Spleen (tissue), 11 donors: Measurements from ENCODE around the gene DSN1. TPM values are rescaled to one million over a fixed set of nuclear protein-coding genes. Genes with fewer than 3 reads are reported as not detected.

ENCODE experiments used
- DNase-seq: peaks from one replicate; pipeline ENCODE4 v3.0.0-alpha.2; 2020
- H3K27ac ChIP-seq, 8 donors: fragments of 200-600 bp; sonication (generic) in 7 of 8; 1 replicate in 4 of 8; 2 replicates in 4 of 8; pipeline versions ENCODE4 v1.5.0 to v1.8.0; 2016 to 2021; ENCODE audit warnings: inconsistent platforms in 4 of 8, mild to moderate bottlenecking in 4 of 8, moderate library complexity in 1 of 8
- H3K27me3 ChIP-seq, 7 donors: fragments of 200-600 bp; sonication (generic) in 6 of 7; replicated peaks in 1 of 7; 1 replicate in 4 of 7; 2 replicates in 3 of 7; pipeline versions ENCODE4 v1.5.0 to v1.8.0; 2016 to 2021; ENCODE audit warnings: inconsistent platforms in 3 of 7, mild to moderate bottlenecking in 1 of 7
- H3K36me3 ChIP-seq, 6 donors: fragments of 200-600 bp; sonication (generic) in 5 of 6; 1 replicate in 4 of 6; 2 replicates in 2 of 6; pipeline versions ENCODE4 v1.5.0 to v1.8.0; 2016 to 2021; ENCODE audit warnings: inconsistent platforms in 2 of 6
- H3K4me1 ChIP-seq, 6 donors: fragments of 200-600 bp; sonication (generic) in 5 of 6; 1 replicate in 3 of 6; 2 replicates in 3 of 6; pipeline versions ENCODE4 v1.5.0 to v1.8.0; 2016 to 2021; ENCODE audit warnings: inconsistent platforms in 3 of 6
- H3K4me3 ChIP-seq, 8 donors: fragments of 200-600 bp; sonication (generic) in 7 of 8; 1 replicate in 4 of 8; 2 replicates in 4 of 8; pipeline versions ENCODE4 v1.5.0 to v1.8.0; 2016 to 2021; ENCODE audit warnings: inconsistent platforms in 4 of 8, mild to moderate bottlenecking in 4 of 8, moderate library complexity in 2 of 8
- H3K9me3 ChIP-seq, 8 donors: fragments of 200-600 bp; sonication (generic) in 7 of 8; 1 replicate in 4 of 8; 2 replicates in 4 of 8; pipeline versions ENCODE4 v1.5.0 to v1.8.0; 2016 to 2021; ENCODE audit warnings: inconsistent platforms in 4 of 8
- CTCF ChIP-seq, 11 experiments: fragments of 200-600 bp in 7 of 11; fragments of 450-650 bp in 4 of 11; sonication (generic) in 4 of 11; IDR thresholded peaks in 8 of 11; conservative IDR thresholded peaks in 3 of 11; 1 replicate in 7 of 11; 2 replicates in 4 of 11; pipeline versions ENCODE4 v1.4.0 to v1.8.0; 2016 to 2021; ENCODE audit warnings: antibody characterized with exemption in 11 of 11, inconsistent platforms in 4 of 11, mild to moderate bottlenecking in 1 of 11
- POLR2A ChIP-seq, 3 donors: fragments of 450-650 bp; IDR thresholded peaks; one replicate each; pipeline ENCODE4 v1.5.1; 2017; ENCODE audit warnings: antibody characterized with exemption in 3 of 3, mild to moderate bottlenecking in 1 of 3
- POLR2AphosphoS5 ChIP-seq, 3 donors: sonication (generic); formaldehyde crosslinking; IDR thresholded peaks; one replicate each; pipeline ENCODE4 v1.5.1; 2017; ENCODE audit warnings: antibody characterized with exemption in 3 of 3
- WGBS, 5 donors: extraction: QIAGEN DNeasy Blood & Tissue Kit in 3 of 5; methylation state at CpG; one replicate each; pipeline versions ENCODE4 v1.1.5 to v1.1.7; 2013 to 2018; 5-methylcytosine and 5-hydroxymethylcytosine counted together
- intact Hi-C: fragments of 100-400 bp; cut with DNase I; formaldehyde crosslinking; loops from one replicate; pipeline ENCODE4 v1.15.0; 2023; ENCODE audit warnings: low total_unique reads
- polyA plus RNA-seq, 3 donors: library from polyadenylated mRNA; stranded (reverse); fragments of 200-250 nt; gene quantifications; one replicate each; pipeline ENCODE4 v1.2.1, GENCODE V29; 2013
- total RNA-seq, 7 donors: library from RNA; depleted of rRNA in 3 of 7; stranded (reverse); fragments of >200 nt in 3 of 7; fragmentation: NEBNext Ultra II Directional in 4 of 7; extraction: Animal tissue kit (Norgen Biotek cat#: 25700) in 4 of 7; gene quantifications; one replicate each; pipeline versions ENCODE4 v1.1.0 to v1.2.1, GENCODE V29; 2016 to 2021
- donor health status: healthy with polysubstance abuse.
- donor health status: DM: no; HTN: no; CAD: no; lungs with moderate emphysema.
- donor health status: DM: no; HTN: no; CAD: no.
- donor health status: Bipolar disorder and iron deficiency.
- donor health status: healthy.
- donor health status: DM: no; HTN: no; CAD: no.
- donor health status: DM: yes; HTN: yes; CAD: no.

Gene DSN1
- total and polyA plus RNA-seq, 10 donors = 8.6 to 16.7 (median 11.8) TPM

- intact Hi-C loops = no loop called here
- DNase-seq = no peak
- Histone ChIP-seq H3K4me3 (no peak overlapping the region), H3K9me3 (no peaks in the 10 kb centered on the region), H3K27me3 (no peaks in the 10 kb centered on the region), H3K4me1 (peaks cover 0 to 18% (median 4%) of the 10 kb centered on the region in 6 donors), H3K27ac (peak overlapping the region in 1 of 8 donors; percentile 7), H3K36me3 (peaks cover 0 to 100% (median 59%) of the 10 kb centered on the region in 6 donors)
- TF ChIP-seq CTCF (IDR thresholded peaks at IDR 0.05 in 8 of 11, conservative IDR thresholded peaks at IDR 0.05 in 3 of 11) (no peak), POLR2A (IDR thresholded peaks at IDR 0.05) (no peak), POLR2AphosphoS5 (IDR thresholded peaks at IDR 0.05) (no peak)
- WGBS, 5 donors = 62 to 93% (median 82%) methylated on average over 5 of the region's 5 CpGs
Measured at GRCh38 chr20:36796117-36796516, 22.6 kb upstream of the DSN1 start.

- intact Hi-C loops = no loop called here
- DNase-seq = no peak
- Histone ChIP-seq H3K27ac (no peak overlapping the region), H3K9me3 (no peaks in the 10 kb centered on the region), H3K4me3 (no peak overlapping the region), H3K4me1 (peaks cover 0 to 18% (median 4%) of the 10 kb centered on the region in 6 donors), H3K36me3 (peaks cover 0 to 100% (median 55%) of the 10 kb centered on the region in 6 donors), H3K27me3 (no peaks in the 10 kb centered on the region)
- TF ChIP-seq POLR2A (IDR thresholded peaks at IDR 0.05) (no peak), POLR2AphosphoS5 (IDR thresholded peaks at IDR 0.05) (no peak), CTCF (IDR thresholded peaks at IDR 0.05 in 8 of 11, conservative IDR thresholded peaks at IDR 0.05 in 3 of 11) (no peak)
- WGBS, 5 donors = 73 to 92% (median 77%) methylated on average over 5 of the region's 5 CpGs
Measured at GRCh38 chr20:36795691-36796090, 22.1 kb upstream of the DSN1 start.

- H3K9me3 ChIP-seq = no peaks in the 10 kb centered on the region
- no peak for DNase-seq
- H3K27ac ChIP-seq = no peak overlapping the region
- H3K4me3 ChIP-seq = no peak overlapping the region
- peaks cover 0 to 18% (median 4%) of the 10 kb centered on the region in 6 donors for H3K4me1 ChIP-seq
- H3K36me3 ChIP-seq = peaks cover 0 to 97% (median 42%) of the 10 kb centered on the region in 6 donors
- 93 to 98% (median 96%) methylated on average over 11 to 20 of the region's 20 CpGs for WGBS, 5 donors
- no peaks in the 10 kb centered on the region for H3K27me3 ChIP-seq
- no peak for TF ChIP-seq POLR2AphosphoS5 (IDR thresholded peaks at IDR 0.05)
- intact Hi-C loops = no loop called here
Measured at GRCh38 chr20:36794116-36794474, 20.5 kb upstream of the DSN1 start.

GRCh38 chr20:36793294-36794115 lies 19.9 kb upstream of the DSN1 start:
- Histone ChIP-seq H3K4me3 (no peak overlapping the region), H3K36me3 (peaks cover 0 to 97% (median 39%) of the 10 kb centered on the region in 6 donors), H3K27ac (no peak overlapping the region), H3K27me3 (no peaks in the 10 kb centered on the region), H3K9me3 (no peaks in the 10 kb centered on the region), H3K4me1 (peaks cover 0 to 18% (median 4%) of the 10 kb centered on the region in 6 donors)
- TF ChIP-seq POLR2A (IDR thresholded peaks at IDR 0.05) (no peak), POLR2AphosphoS5 (IDR thresholded peaks at IDR 0.05) (peak in 2 of 3 donors; percentile 7 to 19)
- intact Hi-C loops = no loop called here
- no peak for DNase-seq
- WGBS, 5 donors = 94 to 97% (median 95%) methylated on average over 30 to 36 of the region's 36 CpGs

- TF ChIP-seq POLR2A (IDR thresholded peaks at IDR 0.05) (no peak), CTCF (IDR thresholded peaks at IDR 0.05 in 8 of 11, conservative IDR thresholded peaks at IDR 0.05 in 3 of 11) (peak in 4 of 11 experiments; percentile 15 to 38 (median 24)), POLR2AphosphoS5 (IDR thresholded peaks at IDR 0.05) (no peak)
- DNase-seq = no peak
- Histone ChIP-seq H3K27me3 (no peaks in the 10 kb centered on the region), H3K4me1 (peaks cover 0 to 18% (median 4%) of the 10 kb centered on the region in 6 donors), H3K36me3 (peaks cover 0 to 94% (median 32%) of the 10 kb centered on the region in 6 donors), H3K9me3 (no peaks in the 10 kb centered on the region), H3K27ac (no peak overlapping the region), H3K4me3 (no peak overlapping the region)
- WGBS, 5 donors = 75 to 92% (median 91%) methylated on average over 3 of the region's 3 CpGs
- intact Hi-C loops = no loop called here
Measured at GRCh38 chr20:36792422-36792821, 18.9 kb upstream of the DSN1 start.
